Caco-2 (cell line): ENCODE measurements around the gene ZNF813. TPM values are rescaled to one million over a fixed set of nuclear protein-coding genes. Genes with fewer than 3 reads are reported as not detected.

Source experiments
- BruUV-seq: library from RNA; stranded (reverse); fragments of 400-500 nt; replicated peaks from 2 replicates; lab custom pipeline; 2021; lab: Mats Ljungman, UMichigan
- CTCF ChIA-PET: fragments of 300-600 bp; sonication (Branson Sonifier 250); formaldehyde crosslinking; loops from one replicate; lab custom pipeline; 2022; ENCODE audit warnings: antibody characterized with exemption; lab: Charles Lee
- POLR2A ChIA-PET: fragments of 300-600 bp; sonication (Branson Sonifier 250); formaldehyde crosslinking; loops from one replicate; lab custom pipeline; 2022; ENCODE audit warnings: antibody characterized with exemption; lab: Charles Lee
- DNase-seq, 2 experiments: peaks; one replicate each; pipeline versions ENCODE4 v3.0.0 to v3.0.0-alpha.2; 2020 to 2022
- H3K27me3 ChIP-seq: replicated peaks from 2 replicates; pipeline ENCODE4 v1.6.0; 2011; ENCODE audit warnings: low read length; ENCODE audit not compliant: control insufficient read depth, insufficient read depth
- H3K36me3 ChIP-seq: 2 replicates; pipeline ENCODE4 v1.5.1; 2011; ENCODE audit warnings: low read length; ENCODE audit not compliant: control insufficient read depth, insufficient read depth
- H3K4me1 ChIP-seq: fragments of 250-450 bp; sonication (Bioruptor Pico); 2 replicates; pipeline ENCODE4 v1.5.1; 2020; ENCODE audit warnings: mild to moderate bottlenecking
- H3K4me3 ChIP-seq: 2 replicates; pipeline ENCODE4 v1.5.1; 2011; ENCODE audit warnings: low read depth, mild to moderate bottlenecking, control low read depth, low read length
- H3K9me3 ChIP-seq: fragments of 250-450 bp; sonication (Bioruptor Pico); 2 replicates; pipeline ENCODE4 v1.5.1; 2020; ENCODE audit warnings: mild to moderate bottlenecking, moderate library complexity
- H3K27ac Mint-ChIP-seq: one replicate; pipeline ENCODE4 v1.8.0; 2022; ENCODE audit warnings: mixed read lengths; ENCODE audit not compliant: unreplicated experiment
- H3K27me3 Mint-ChIP-seq: one replicate; pipeline ENCODE4 v1.8.0; 2022; ENCODE audit warnings: mixed read lengths; ENCODE audit not compliant: insufficient read depth, unreplicated experiment
- H3K36me3 Mint-ChIP-seq: one replicate; pipeline ENCODE4 v1.8.0; 2022; ENCODE audit warnings: mild to moderate bottlenecking, mixed read lengths; ENCODE audit not compliant: insufficient read depth, unreplicated experiment
- H3K4me1 Mint-ChIP-seq: one replicate; pipeline ENCODE4 v1.8.0; 2022; ENCODE audit warnings: low read depth, mixed read lengths; ENCODE audit not compliant: unreplicated experiment
- H3K4me3 Mint-ChIP-seq: one replicate; pipeline ENCODE4 v1.8.0; 2022; ENCODE audit warnings: mild to moderate bottlenecking, moderate library complexity, mixed read lengths; ENCODE audit not compliant: unreplicated experiment
- H3K9me3 Mint-ChIP-seq: one replicate; pipeline ENCODE4 v1.8.0; 2022; ENCODE audit warnings: mixed read lengths; ENCODE audit not compliant: unreplicated experiment
- intact Hi-C: fragments of 100-400 bp; cut with micrococcal nuclease; formaldehyde crosslinking; loops from one replicate; pipeline ENCODE4 v1.10.0; 2022; ENCODE audit not compliant: unreplicated experiment
- total RNA-seq: library from RNA; stranded (reverse); gene quantifications from 2 replicates; pipeline ENCODE4 v1.2.3, GENCODE V29; 2022
- TF ChIP-seq, protein P1 (sequence below), 2 experiments: fragments of 200-600 bp in 1 of 2; IDR thresholded peaks; 1 replicate in 1 of 2; 2 replicates in 1 of 2; pipeline versions ENCODE4 v1.5.1 to v1.8.0; 2011 to 2022; ENCODE audit warnings: antibody characterized with exemption in 1 of 2, control low read depth in 1 of 2, inconsistent platforms in 1 of 2, low read depth in 1 of 2, low read length in 1 of 2, mild to moderate bottlenecking in 1 of 2, moderate library complexity in 1 of 2; ENCODE audit not compliant: insufficient read depth in 1 of 2, severe bottlenecking in 1 of 2, unreplicated experiment in 1 of 2

The ZNF813 gene
- total RNA-seq, 1 experiment from 2014 or later, result 7.9 TPM

DNA sequence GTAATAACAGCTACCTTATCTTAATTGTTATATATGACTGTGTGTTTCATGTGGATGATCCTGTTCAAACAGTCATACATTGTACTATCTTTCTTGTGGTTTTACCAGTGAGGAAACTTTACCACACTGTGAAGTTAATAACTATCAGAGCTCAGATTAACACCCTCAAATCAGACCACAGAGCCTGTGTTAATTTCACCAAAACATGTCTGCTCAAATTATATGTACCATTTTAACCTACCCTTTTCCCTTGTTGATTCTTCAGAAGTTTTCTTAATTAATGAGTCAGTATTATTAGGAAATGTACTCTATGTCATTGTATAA lies 68.7 kb downstream of the ZNF813 start:
- Histone ChIP-seq H3K4me3 (no peak overlapping the region), H3K27me3 (no peaks in the 10 kb centered on the region), H3K9me3 (no peaks in the 10 kb centered on the region), H3K4me1 (peaks cover 18% of the 10 kb centered on the region), H3K36me3 (peaks cover 1% of the 10 kb centered on the region; the same call in 1 of the 2 replicates)
- ChIA-PET POLR2A (no interaction called here), CTCF (interaction anchor here (1.5 kb wide), 1 partner anchor 123 kb away, joined by 3 read pairs; no protein-coding TSS in a partner anchor)
- Mint-ChIP-seq H3K4me1 (no peaks in the 10 kb centered on the region), H3K27ac (no peak overlapping the region), H3K27me3 (no peaks in the 10 kb centered on the region), H3K36me3 (peaks cover 51% of the 10 kb centered on the region), H3K4me3 (no peak overlapping the region), H3K9me3 (no peaks in the 10 kb centered on the region)
- DNase-seq, result no peak
- intact Hi-C loops, result no loop called here
- BruUV-seq, result no TSS peak
- TF ChIP-seq, protein P1, sequence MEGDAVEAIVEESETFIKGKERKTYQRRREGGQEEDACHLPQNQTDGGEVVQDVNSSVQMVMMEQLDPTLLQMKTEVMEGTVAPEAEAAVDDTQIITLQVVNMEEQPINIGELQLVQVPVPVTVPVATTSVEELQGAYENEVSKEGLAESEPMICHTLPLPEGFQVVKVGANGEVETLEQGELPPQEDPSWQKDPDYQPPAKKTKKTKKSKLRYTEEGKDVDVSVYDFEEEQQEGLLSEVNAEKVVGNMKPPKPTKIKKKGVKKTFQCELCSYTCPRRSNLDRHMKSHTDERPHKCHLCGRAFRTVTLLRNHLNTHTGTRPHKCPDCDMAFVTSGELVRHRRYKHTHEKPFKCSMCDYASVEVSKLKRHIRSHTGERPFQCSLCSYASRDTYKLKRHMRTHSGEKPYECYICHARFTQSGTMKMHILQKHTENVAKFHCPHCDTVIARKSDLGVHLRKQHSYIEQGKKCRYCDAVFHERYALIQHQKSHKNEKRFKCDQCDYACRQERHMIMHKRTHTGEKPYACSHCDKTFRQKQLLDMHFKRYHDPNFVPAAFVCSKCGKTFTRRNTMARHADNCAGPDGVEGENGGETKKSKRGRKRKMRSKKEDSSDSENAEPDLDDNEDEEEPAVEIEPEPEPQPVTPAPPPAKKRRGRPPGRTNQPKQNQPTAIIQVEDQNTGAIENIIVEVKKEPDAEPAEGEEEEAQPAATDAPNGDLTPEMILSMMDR (IDR thresholded peaks at IDR 0.05; ENCODE audit: insufficient read depth in 1 of 2, low read depth in 1 of 2, low read length in 1 of 2, severe bottlenecking in 1 of 2, unreplicated experiment in 1 of 2), result no peak

GRCh38 chr19:53537121-53537520 lies 69.6 kb downstream of the ZNF813 start:
- ChIA-PET POLR2A (no interaction called here), CTCF (interaction anchor here (1.5 kb wide), 1 partner anchor 122 kb away, joined by 3 read pairs; no protein-coding TSS in a partner anchor)
- Mint-ChIP-seq H3K27me3 (no peaks in the 10 kb centered on the region), H3K36me3 (peaks cover 57% of the 10 kb centered on the region), H3K4me3 (peak overlapping the region; percentile 94), H3K9me3 (no peaks in the 10 kb centered on the region), H3K4me1 (no peaks in the 10 kb centered on the region), H3K27ac (peak overlapping the region; percentile 99)
- peaks cover 1% of the 10 kb centered on the region; the same call in 1 of the 2 replicates for H3K36me3 ChIP-seq
- TF ChIP-seq, protein P1 (IDR thresholded peaks at IDR 0.05; ENCODE audit: insufficient read depth in 1 of 2, low read depth in 1 of 2, low read length in 1 of 2, severe bottlenecking in 1 of 2, unreplicated experiment in 1 of 2), result no peak
- intact Hi-C loops, result no loop called here
- DNase-seq, result peak in 1 of 2 experiments; percentile 65
- H3K4me3 ChIP-seq, result peak overlapping the region; percentile 88
- H3K27me3 ChIP-seq, result no peaks in the 10 kb centered on the region
- no TSS peak for BruUV-seq
- peaks cover 18% of the 10 kb centered on the region for H3K4me1 ChIP-seq
- no peaks in the 10 kb centered on the region for H3K9me3 ChIP-seq

- H3K4me1 ChIP-seq, result peaks cover 18% of the 10 kb centered on the region
- intact Hi-C loops, result loop anchor here (1.0 kb wide), 1 partner anchor 17 kb away; no protein-coding TSS in a partner anchor
- no peaks in the 10 kb centered on the region for H3K27me3 Mint-ChIP-seq
- no peaks in the 10 kb centered on the region for H3K27me3 ChIP-seq
- no peaks in the 10 kb centered on the region for H3K9me3 Mint-ChIP-seq
- TF ChIP-seq, protein P1 (IDR thresholded peaks at IDR 0.05; ENCODE audit: insufficient read depth in 1 of 2, low read depth in 1 of 2, low read length in 1 of 2, severe bottlenecking in 1 of 2, unreplicated experiment in 1 of 2), result peak in 1 of 2 experiments; percentile 40
- peak; percentile 86 for DNase-seq
- no TSS peak for BruUV-seq
- peak within 1 kb of the TSS; percentile 88 for H3K4me3 ChIP-seq
- CTCF ChIA-PET, result interaction anchor here (1.5 kb wide), 1 partner anchor 121 kb away, joined by 3 read pairs; no protein-coding TSS in a partner anchor
- POLR2A ChIA-PET, result no interaction called here
- peaks cover 1% of the 10 kb centered on the region; the same call in 1 of the 2 replicates for H3K36me3 ChIP-seq
- H3K27ac Mint-ChIP-seq, result peak within 1 kb of the TSS; percentile 99
- no peaks in the 10 kb centered on the region for H3K4me1 Mint-ChIP-seq
- no peaks in the 10 kb centered on the region for H3K9me3 ChIP-seq
- H3K4me3 Mint-ChIP-seq, result peak within 1 kb of the TSS; percentile 94
- H3K36me3 Mint-ChIP-seq, result peaks cover 64% of the 10 kb centered on the region
These were observed 70.2 kb downstream of the ZNF813 start, which contains the start of gene ZNF331 for GRCh38 chr19:53537521-53538377. Gene ZNF331, plus strand, starts transcription at chr19:53538145. Its CDS starts 31,232 bp downstream, at chr19:53569377.
